ENCODE data around the gene ATP5F1B. TPM values are rescaled to one million over a fixed set of nuclear protein-coding genes. Genes with fewer than 3 reads are reported as not detected.

ATP5F1B gene
- total RNA-seq, 1 experiment from 2014 or later = 1,064 TPM

GRCh38 chr12:56688129-56688845 is 42.5 kb upstream of the ATP5F1B start, which contains the start of gene PTGES3 (continued):
- TF ChIP-seq FOXP1 (CRISPR knock-in tag; IDR thresholded peaks at IDR 0.05; ENCODE audit: borderline replicate concordance) = no peak
- no peak for TF ChIP-seq ZNF532 (CRISPR knock-in tag; IDR thresholded peaks at IDR 0.05; ENCODE audit: borderline replicate concordance)
- no peak for TF ChIP-seq PRRX2 (CRISPR knock-in tag; IDR thresholded peaks at IDR 0.05)
- no peak for TF ChIP-seq CTCF (IDR thresholded peaks at IDR 0.05)
- no peak for TF ChIP-seq GTF2I (CRISPR knock-in tag; conservative IDR thresholded peaks at IDR 0.05)
- peak; percentile 96 for TF ChIP-seq E2F5 (CRISPR knock-in tag; IDR thresholded peaks at IDR 0.05)
- peak; percentile 68; the same call in 1 of the 2 replicates for TF ChIP-seq ARID4B (CRISPR knock-in tag; IDR thresholded peaks at IDR 0.05; ENCODE audit: borderline replicate concordance)
- 0 out of 2 replicates have a peak, but pooled peaks have one; percentile 12 for TF ChIP-seq ZNF263 (CRISPR knock-in tag; IDR thresholded peaks at IDR 0.05; ENCODE audit: low read depth)
- TF ChIP-seq ETV6 (CRISPR knock-in tag; IDR thresholded peaks at IDR 0.05) = peak; percentile 89; the same call in 1 of the 2 replicates
- no peak for TF ChIP-seq AFF4 (CRISPR knock-in tag; IDR thresholded peaks at IDR 0.05; ENCODE audit: borderline replicate concordance)
- TF ChIP-seq ATF2 (CRISPR knock-in tag; IDR thresholded peaks at IDR 0.05; ENCODE audit: borderline replicate concordance, low read depth) = no peak
- 0 out of 2 replicates have a peak, but pooled peaks have one; percentile 3 for TF ChIP-seq NFYB (CRISPR knock-in tag; conservative IDR thresholded peaks at IDR 0.05; ENCODE audit: low read depth)
- TF ChIP-seq ZNF425 (CRISPR knock-in tag; conservative IDR thresholded peaks at IDR 0.05) = no peak
- TF ChIP-seq CREM (CRISPR knock-in tag; IDR thresholded peaks at IDR 0.05) = peak; percentile 93
- TF ChIP-seq NR3C1 (CRISPR knock-in tag; conservative IDR thresholded peaks at IDR 0.05; ENCODE audit: low read depth) = no peak
- TF ChIP-seq CREB1 (CRISPR knock-in tag; IDR thresholded peaks at IDR 0.05) = no peak; the same call in 1 of the 2 replicates
- no peak; the same call in none of the 2 replicates for TF ChIP-seq JUN (CRISPR knock-in tag; IDR thresholded peaks at IDR 0.05)
- peak; percentile 88 for TF ChIP-seq TEAD1 (CRISPR knock-in tag; IDR thresholded peaks at IDR 0.05)
- TF ChIP-seq OVOL2 (CRISPR knock-in tag; IDR thresholded peaks at IDR 0.05; ENCODE audit: borderline replicate concordance) = no peak
